ENCODE results near the gene SMIM35.
"Not testable (repeated sequence)": the region's sequence is repeated elsewhere in the genome, so short reads cannot be mapped to it uniquely, and the experiment has no call there.

The SMIM35 gene

GRCh38 chr11:117980720-117981119 is 106.0 kb downstream of the SMIM35 start:
- H3K4me3 ChIP-seq (ENCODE audit: low read depth in 1 of 2, low read length in 2 of 2), result no peak overlapping the region
- peak overlapping the region; percentile 28 for H3K27ac ChIP-seq (ENCODE audit: low read length)
- no peaks in the 10 kb centered on the region for H3K4me1 ChIP-seq (ENCODE audit: control insufficient read depth in 1 of 2, insufficient read depth in 2 of 2, low read length in 2 of 2)
- H3K36me3 ChIP-seq (ENCODE audit: control insufficient read depth in 1 of 2, insufficient read depth in 2 of 2, low read length in 2 of 2), result no peaks in the 10 kb centered on the region
- H3K9me3 ChIP-seq (ENCODE audit: control insufficient read depth in 1 of 2, low read length in 2 of 2), result no peaks in the 10 kb centered on the region
- no peaks in the 10 kb centered on the region for H3K27me3 ChIP-seq (ENCODE audit: low read depth, low read length)

- no peak overlapping the region for H3K4me3 ChIP-seq (ENCODE audit: low read depth in 1 of 2, low read length in 2 of 2)
- no peaks in the 10 kb centered on the region for H3K36me3 ChIP-seq (ENCODE audit: control insufficient read depth in 1 of 2, insufficient read depth in 2 of 2, low read length in 2 of 2)
- no peaks in the 10 kb centered on the region for H3K27me3 ChIP-seq (ENCODE audit: low read depth, low read length)
- H3K9me3 ChIP-seq (ENCODE audit: control insufficient read depth in 1 of 2, low read length in 2 of 2), result no peaks in the 10 kb centered on the region
- no peaks in the 10 kb centered on the region for H3K4me1 ChIP-seq (ENCODE audit: control insufficient read depth in 1 of 2, insufficient read depth in 2 of 2, low read length in 2 of 2)
- peak overlapping the region; percentile 28 for H3K27ac ChIP-seq (ENCODE audit: low read length)
Observed at GRCh38 chr11:117980280-117980679, 106.5 kb downstream of the SMIM35 start.

GRCh38 chr11:117979481-117980211 is 107.1 kb downstream of the SMIM35 start:
- Histone ChIP-seq H3K4me1 (ENCODE audit: control insufficient read depth in 1 of 2, insufficient read depth in 2 of 2, low read length in 2 of 2) (no peaks in the 10 kb centered on the region), H3K27me3 (ENCODE audit: low read depth, low read length) (no peaks in the 10 kb centered on the region), H3K36me3 (ENCODE audit: control insufficient read depth in 1 of 2, insufficient read depth in 2 of 2, low read length in 2 of 2) (no peaks in the 10 kb centered on the region), H3K9me3 (ENCODE audit: control insufficient read depth in 1 of 2, low read length in 2 of 2) (no peaks in the 10 kb centered on the region), H3K4me3 (ENCODE audit: low read depth in 1 of 2, low read length in 2 of 2) (no peak overlapping the region), H3K27ac (ENCODE audit: low read length) (peak overlapping the region; percentile 36)

- Histone ChIP-seq H3K9me3 (ENCODE audit: control insufficient read depth in 1 of 2, low read length in 2 of 2) (no peaks in the 10 kb centered on the region), H3K27ac (ENCODE audit: low read length) (peak overlapping the region; percentile 36), H3K4me1 (ENCODE audit: control insufficient read depth in 1 of 2, insufficient read depth in 2 of 2, low read length in 2 of 2) (no peaks in the 10 kb centered on the region), H3K4me3 (ENCODE audit: low read depth in 1 of 2, low read length in 2 of 2) (no peak overlapping the region), H3K27me3 (ENCODE audit: low read depth, low read length) (no peaks in the 10 kb centered on the region), H3K36me3 (ENCODE audit: control insufficient read depth in 1 of 2, insufficient read depth in 2 of 2, low read length in 2 of 2) (no peaks in the 10 kb centered on the region)
Observed at GRCh38 chr11:117978991-117979390, 107.8 kb downstream of the SMIM35 start.

- not testable (repeated sequence) for H3K4me3 ChIP-seq (ENCODE audit: low read depth in 1 of 2, low read length in 2 of 2)
Observed at GRCh38 chr11:117978291-117978910, 108.4 kb downstream of the SMIM35 start.

GRCh38 chr11:117977612-117978264 is 109.0 kb downstream of the SMIM35 start:
- H3K4me1 ChIP-seq (ENCODE audit: control insufficient read depth in 1 of 2, insufficient read depth in 2 of 2, low read length in 2 of 2); H3K36me3 ChIP-seq (ENCODE audit: control insufficient read depth in 1 of 2, insufficient read depth in 2 of 2, low read length in 2 of 2); H3K27ac ChIP-seq (ENCODE audit: low read length); H3K9me3 ChIP-seq (ENCODE audit: control insufficient read depth in 1 of 2, low read length in 2 of 2); H3K27me3 ChIP-seq (ENCODE audit: low read depth, low read length); H3K4me3 ChIP-seq (ENCODE audit: low read depth in 1 of 2, low read length in 2 of 2): not testable (repeated sequence)

More at GRCh38 chr11:117978291-117978910, 108.4 kb downstream of the SMIM35 start:
- H3K27ac ChIP-seq (ENCODE audit: low read length); H3K36me3 ChIP-seq (ENCODE audit: control insufficient read depth in 1 of 2, insufficient read depth in 2 of 2, low read length in 2 of 2); H3K9me3 ChIP-seq (ENCODE audit: control insufficient read depth in 1 of 2, low read length in 2 of 2); H3K4me1 ChIP-seq (ENCODE audit: control insufficient read depth in 1 of 2, insufficient read depth in 2 of 2, low read length in 2 of 2); H3K27me3 ChIP-seq (ENCODE audit: low read depth, low read length): not testable (repeated sequence)

DNA sequence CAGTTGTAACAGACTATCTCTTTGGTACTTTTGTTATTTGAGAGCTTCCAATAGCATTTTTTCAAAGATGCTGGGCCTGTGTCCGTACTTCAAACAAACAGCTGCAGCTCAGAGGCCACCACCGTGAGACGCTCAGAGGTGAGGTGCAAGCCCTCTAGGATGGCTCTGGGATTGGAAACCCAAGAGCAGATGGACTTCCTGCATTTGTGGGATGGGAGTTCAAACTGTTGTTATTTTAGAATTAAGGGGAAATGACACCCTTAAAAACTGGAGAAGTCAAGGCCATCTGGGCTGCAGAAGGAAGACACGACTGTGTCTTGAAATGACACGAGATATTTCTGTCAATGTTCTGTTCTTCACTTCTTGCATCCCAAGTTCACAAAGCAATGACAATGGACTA is 109.7 kb downstream of the SMIM35 start:
- H3K27ac ChIP-seq (ENCODE audit: low read length), result no peak overlapping the region
- H3K9me3 ChIP-seq (ENCODE audit: control insufficient read depth in 1 of 2, low read length in 2 of 2), result no peaks in the 10 kb centered on the region
- H3K27me3 ChIP-seq (ENCODE audit: low read depth, low read length), result no peaks in the 10 kb centered on the region
- H3K36me3 ChIP-seq (ENCODE audit: control insufficient read depth in 1 of 2, insufficient read depth in 2 of 2, low read length in 2 of 2), result no peaks in the 10 kb centered on the region
- peaks cover 0 to 4% of the 10 kb centered on the region in 2 donors for H3K4me1 ChIP-seq (ENCODE audit: control insufficient read depth in 1 of 2, insufficient read depth in 2 of 2, low read length in 2 of 2)
- H3K4me3 ChIP-seq (ENCODE audit: low read depth in 1 of 2, low read length in 2 of 2), result no peak overlapping the region

DNA sequence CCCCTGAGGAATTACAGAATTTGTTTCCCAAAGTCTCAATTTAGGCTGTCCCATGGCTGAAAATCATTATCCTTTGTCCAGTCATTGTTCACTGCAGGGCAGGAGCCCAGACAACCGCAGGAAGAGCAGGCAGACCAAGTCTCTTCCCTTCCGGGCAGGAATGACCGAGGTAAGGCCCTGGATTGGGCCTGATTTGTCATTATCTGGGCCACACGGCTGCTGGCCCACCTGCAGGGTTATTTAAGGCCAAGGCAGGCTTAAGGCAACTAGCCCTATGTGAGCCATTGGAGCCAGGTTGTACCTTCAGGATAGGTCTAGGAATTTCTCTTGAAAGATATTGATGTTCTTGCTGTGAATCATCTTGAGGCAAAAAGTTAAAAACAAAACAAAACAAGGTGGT is 110.3 kb downstream of the SMIM35 start:
- H3K4me1 ChIP-seq (ENCODE audit: control insufficient read depth in 1 of 2, insufficient read depth in 2 of 2, low read length in 2 of 2), result peaks cover 0 to 4% of the 10 kb centered on the region in 2 donors
- no peak overlapping the region for H3K4me3 ChIP-seq (ENCODE audit: low read depth in 1 of 2, low read length in 2 of 2)
- H3K27ac ChIP-seq (ENCODE audit: low read length), result no peak overlapping the region
- H3K9me3 ChIP-seq (ENCODE audit: control insufficient read depth in 1 of 2, low read length in 2 of 2), result no peaks in the 10 kb centered on the region
- H3K27me3 ChIP-seq (ENCODE audit: low read depth, low read length), result no peaks in the 10 kb centered on the region
- no peaks in the 10 kb centered on the region for H3K36me3 ChIP-seq (ENCODE audit: control insufficient read depth in 1 of 2, insufficient read depth in 2 of 2, low read length in 2 of 2)

GRCh38 chr11:117973503-117973860 is 113.3 kb downstream of the SMIM35 start:
- Histone ChIP-seq H3K36me3 (ENCODE audit: control insufficient read depth in 1 of 2, insufficient read depth in 2 of 2, low read length in 2 of 2) (no peaks in the 10 kb centered on the region), H3K4me3 (ENCODE audit: low read depth in 1 of 2, low read length in 2 of 2) (no peak overlapping the region), H3K4me1 (ENCODE audit: control insufficient read depth in 1 of 2, insufficient read depth in 2 of 2, low read length in 2 of 2) (peaks cover 0 to 4% of the 10 kb centered on the region in 2 donors), H3K27ac (ENCODE audit: low read length) (no peak overlapping the region), H3K27me3 (ENCODE audit: low read depth, low read length) (no peaks in the 10 kb centered on the region), H3K9me3 (ENCODE audit: control insufficient read depth in 1 of 2, low read length in 2 of 2) (no peaks in the 10 kb centered on the region)

DNA sequence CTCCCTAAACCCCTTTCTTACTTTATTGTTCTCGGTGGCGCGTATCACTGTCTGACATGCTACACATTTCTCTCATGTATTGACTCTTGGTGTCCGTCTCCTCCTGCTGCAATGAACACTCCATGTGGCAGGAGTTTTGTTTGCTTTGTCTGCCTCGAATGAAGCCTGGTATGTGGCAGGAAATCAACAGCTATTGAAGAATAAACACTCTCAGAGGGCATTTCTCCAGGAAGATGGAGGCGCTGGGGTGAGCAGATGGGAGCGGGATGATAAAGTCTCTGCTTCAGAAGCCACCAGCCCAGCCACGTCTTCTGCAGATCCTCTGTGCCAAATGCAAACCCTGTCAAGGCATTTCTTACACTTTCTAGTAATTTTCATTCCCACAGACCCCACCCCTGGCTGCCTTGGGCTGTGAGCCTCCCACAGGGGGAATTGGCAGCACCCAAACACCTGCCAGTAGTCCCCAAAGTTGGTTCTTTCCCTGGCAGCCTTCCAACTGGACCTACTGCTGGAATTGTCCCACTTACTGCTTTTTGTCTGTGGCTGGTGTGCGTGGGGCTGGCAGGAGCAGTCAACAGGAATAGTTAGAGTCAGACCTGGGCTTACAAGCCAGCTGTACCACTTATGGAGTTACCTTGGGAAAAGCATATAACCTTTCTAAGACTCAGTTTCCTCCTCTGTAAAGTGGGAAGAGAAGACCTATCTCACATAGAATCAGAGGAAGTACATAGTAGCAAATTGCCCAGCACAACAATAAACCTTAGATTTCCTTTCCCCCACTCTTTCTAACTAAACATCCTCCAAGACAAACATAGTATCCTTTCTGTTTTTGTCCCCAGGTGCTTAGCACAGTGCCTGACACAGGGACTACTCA is 113.9 kb downstream of the SMIM35 start:
- Histone ChIP-seq H3K9me3 (ENCODE audit: control insufficient read depth in 1 of 2, low read length in 2 of 2) (no peaks in the 10 kb centered on the region), H3K27ac (ENCODE audit: low read length) (no peak overlapping the region)

DNA sequence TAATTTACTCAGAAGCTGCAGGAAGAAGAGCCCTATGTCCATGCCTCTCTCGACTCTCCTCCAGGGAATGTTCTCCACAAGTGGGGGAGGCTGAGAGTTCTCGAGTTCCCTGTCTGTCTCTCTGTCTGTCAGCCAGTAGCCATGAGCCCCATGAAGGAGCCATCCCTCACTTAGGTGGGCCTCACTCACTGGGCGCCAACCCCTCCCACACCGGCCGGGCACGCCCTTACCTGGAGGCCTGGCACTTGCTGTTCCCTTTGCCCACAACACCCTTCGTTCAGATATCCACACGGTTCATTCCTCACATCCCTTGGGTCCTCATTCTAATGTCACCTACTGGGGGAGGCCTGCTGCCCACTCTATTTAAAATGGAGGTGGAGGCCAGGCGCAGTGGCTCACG is 114.7 kb downstream of the SMIM35 start:
- no peak overlapping the region for H3K27ac ChIP-seq (ENCODE audit: low read length)
- no peaks in the 10 kb centered on the region for H3K27me3 ChIP-seq (ENCODE audit: low read depth, low read length)
- H3K4me3 ChIP-seq (ENCODE audit: low read depth in 1 of 2, low read length in 2 of 2), result no peak overlapping the region
- H3K9me3 ChIP-seq (ENCODE audit: control insufficient read depth in 1 of 2, low read length in 2 of 2), result no peaks in the 10 kb centered on the region
- H3K36me3 ChIP-seq (ENCODE audit: control insufficient read depth in 1 of 2, insufficient read depth in 2 of 2, low read length in 2 of 2), result no peaks in the 10 kb centered on the region
- H3K4me1 ChIP-seq (ENCODE audit: control insufficient read depth in 1 of 2, insufficient read depth in 2 of 2, low read length in 2 of 2), result peaks cover 0 to 4% of the 10 kb centered on the region in 2 donors

More for the DNA sequence above, 113.9 kb downstream of the SMIM35 start:
- Histone ChIP-seq H3K27me3 (ENCODE audit: low read depth, low read length) (no peaks in the 10 kb centered on the region), H3K36me3 (ENCODE audit: control insufficient read depth in 1 of 2, insufficient read depth in 2 of 2, low read length in 2 of 2) (no peaks in the 10 kb centered on the region), H3K4me3 (ENCODE audit: low read depth in 1 of 2, low read length in 2 of 2) (no peak overlapping the region), H3K4me1 (ENCODE audit: control insufficient read depth in 1 of 2, insufficient read depth in 2 of 2, low read length in 2 of 2) (peaks cover 0 to 4% of the 10 kb centered on the region in 2 donors)
